Measurements from ENCODE around the gene IFNAR1. TPM values are rescaled to one million over a fixed set of nuclear protein-coding genes. Genes with fewer than 3 reads are reported as not detected.

IFNAR1 gene
- total and polyA plus RNA-seq, 9 of the 15 experiments (the other 6 are each of a cell fraction or from before 2014, with no cell fraction given), result 8.6 to 31.8 (median 14.8) TPM

- TF ChIP-seq RREB1 (CRISPR knock-in tag; IDR thresholded peaks at IDR 0.05) (no peak), ERF (CRISPR knock-in tag; IDR thresholded peaks at IDR 0.05) (peak; percentile 67; the same call in 1 of the 2 replicates), FOXP1 (CRISPR knock-in tag; IDR thresholded peaks at IDR 0.05) (no peak), ETV5 (CRISPR knock-in tag; IDR thresholded peaks at IDR 0.05; ENCODE audit: low read depth) (no peak), AFF4 (CRISPR knock-in tag; IDR thresholded peaks at IDR 0.05) (0 out of 2 replicates have a peak, but pooled peaks have one; percentile 51), PURB (CRISPR knock-in tag; IDR thresholded peaks at IDR 0.05; ENCODE audit: low read depth) (no peak), ZNF551 (CRISPR knock-in tag; IDR thresholded peaks at IDR 0.05) (no peak), TAF15 (IDR thresholded peaks at IDR 0.05; ENCODE audit: low read depth, low read length) (no peak), LARP7 (IDR thresholded peaks at IDR 0.05) (no peak), CLOCK (CRISPR knock-in tag; IDR thresholded peaks at IDR 0.05; ENCODE audit: borderline replicate concordance) (no peak), TCF3 (CRISPR knock-in tag; IDR thresholded peaks at IDR 0.05) (peak; percentile 87), CBX3 (IDR thresholded peaks at IDR 0.05; ENCODE audit: borderline replicate concordance in 1 of 2, low read length in 2 of 2) (no peak), FOXK2 (conservative IDR thresholded peaks at IDR 0.05 in 1 of 2, IDR thresholded peaks at IDR 0.05 in 1 of 2; ENCODE audit: low read depth in 2 of 2) (peak; percentile 24 to 29; a peak in 1 of 4 replicates), NCOA6 (IDR thresholded peaks at IDR 0.05) (no peak), PCBP1 (IDR thresholded peaks at IDR 0.05; ENCODE audit: low read depth, low read length, poor library complexity, severe bottlenecking) (no peak), PHF21A (IDR thresholded peaks at IDR 0.05; ENCODE audit: borderline replicate concordance, low read depth) (no peak), MAFF (IDR thresholded peaks at IDR 0.05; ENCODE audit: low read length) (no peak), ZNF3 (CRISPR knock-in tag; IDR thresholded peaks at IDR 0.05) (no peak)
Measured at GRCh38 chr21:33368124-33368523, 43.4 kb downstream of the IFNAR1 start (continued).
